ENCODE data around the gene FNDC10.
"Not testable (repeated sequence)": the region's sequence is repeated elsewhere in the genome, so short reads cannot be mapped to it uniquely, and the experiment has no call there.

FNDC10 gene

GRCh38 chr1:1599935-1600860, at the start of gene FNDC10:
Gene FNDC10 (minus strand): TSS chr1:1600135. CDS start chr1:1600015, 120 bp downstream.
- no peak for DNase-seq

GRCh38 chr1:1648265-1648664, 48.3 kb upstream of the FNDC10 start:
- DNase-seq = not testable (repeated sequence)

- DNase-seq = not testable (repeated sequence)
Measured at GRCh38 chr1:1647567-1648241, 47.8 kb upstream of the FNDC10 start.

- DNase-seq = not testable (repeated sequence)
Measured at GRCh38 chr1:1646326-1646725, 46.4 kb upstream of the FNDC10 start.

- DNase-seq = not testable (repeated sequence)
Measured at GRCh38 chr1:1640711-1641461, 41.0 kb upstream of the FNDC10 start.

- DNase-seq = not testable (repeated sequence)
Measured at GRCh38 chr1:1640081-1640480, 40.1 kb upstream of the FNDC10 start.

- not testable (repeated sequence) for DNase-seq
Measured at GRCh38 chr1:1639368-1639767, 39.4 kb upstream of the FNDC10 start.

- not testable (repeated sequence) for DNase-seq
Measured at GRCh38 chr1:1638528-1638927, 38.6 kb upstream of the FNDC10 start.

GRCh38 chr1:1637479-1637875, 37.5 kb upstream of the FNDC10 start:
- DNase-seq = not testable (repeated sequence)

GRCh38 chr1:1636621-1637478, 36.9 kb upstream of the FNDC10 start:
- DNase-seq = not testable (repeated sequence)

GRCh38 chr1:1634613-1635012, 34.7 kb upstream of the FNDC10 start:
- not testable (repeated sequence) for DNase-seq

- DNase-seq = not testable (repeated sequence)
Measured at GRCh38 chr1:1633409-1633808, 33.5 kb upstream of the FNDC10 start.

GRCh38 chr1:1631782-1632420, 32.0 kb upstream of the FNDC10 start, which contains the start of gene MMP23B:
Gene MMP23B (plus strand): TSS chr1:1632173. CDS start chr1:1632219, 46 bp downstream.
- DNase-seq = no peak

GRCh38 chr1:1630965-1631781, 31.2 kb upstream of the FNDC10 start:
- DNase-seq = no peak

- DNase-seq = peak; percentile 94
Measured at GRCh38 chr1:1630191-1630964, 30.4 kb upstream of the FNDC10 start.

GRCh38 chr1:1629430-1630190, 29.7 kb upstream of the FNDC10 start:
- peak; percentile 64 for DNase-seq

- peak; percentile 50 for DNase-seq
Measured at GRCh38 chr1:1628754-1629429, 29.0 kb upstream of the FNDC10 start.

Measured in activated CD4-positive, alpha-beta T cell treated with anti-CD3 and anti-CD28 coated beads, Interleukin-2, Interleukin-6, amounts not matched to agents 100 ng/mL and 50 ng/mL, durations not matched to agents 16 hours and 8 hours (primary cell).